ENCODE measurements around the gene AUNIP. TPM values are rescaled to one million over a fixed set of nuclear protein-coding genes. Genes with fewer than 3 reads are reported as not detected.

The AUNIP gene
- total and polyA plus RNA-seq, 2 of the 8 experiments (the other 6 are each of a cell fraction or from before 2014, with no cell fraction given) = 18.6 to 23.2 TPM

DNA sequence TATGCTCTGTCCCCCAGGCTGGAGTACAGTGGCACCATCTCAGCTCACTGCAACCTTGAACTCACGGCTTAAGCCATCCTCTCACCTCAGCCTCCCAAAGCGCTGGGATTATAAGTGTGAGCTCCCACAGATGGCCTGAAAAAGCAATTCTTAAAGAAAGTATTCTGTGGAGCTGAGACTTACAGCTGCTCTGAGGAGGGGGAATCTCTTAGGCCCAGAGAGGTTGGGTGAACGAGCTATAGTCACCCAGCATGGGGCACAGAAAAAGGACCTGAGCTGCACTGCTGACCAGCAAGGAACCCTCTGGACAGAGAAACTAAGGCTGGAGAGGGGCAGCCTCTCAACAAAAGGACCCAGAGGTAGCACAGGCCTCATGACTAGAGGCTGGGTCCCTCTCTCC lies 15.0 kb upstream of the AUNIP start:
- Histone ChIP-seq H3K23ac (ENCODE audit: insufficient read length) (no peak overlapping the region), H2BK15ac (ENCODE audit: low read length) (no peak overlapping the region), H4K8ac (ENCODE audit: extremely low read depth, insufficient read depth, low read length) (no peak overlapping the region), H2BK12ac (ENCODE audit: low read depth, low read length) (peak overlapping the region; percentile 27; the same call in 1 of the 2 replicates), H4K20me1 (replicated peaks in 1 of 2; ENCODE audit: control insufficient read depth in 1 of 2, insufficient read depth in 2 of 2, low read length in 2 of 2) (no peaks in the 10 kb centered on the region), H2BK120ac (replicated peaks; ENCODE audit: low read depth, low read length) (no peak overlapping the region), H3K56ac (replicated peaks; ENCODE audit: insufficient read length, low read depth, low read length) (no peak overlapping the region), H3K27ac (ENCODE audit: low read depth, low read length) (no peak overlapping the region), H4K5ac (ENCODE audit: insufficient read length, low read depth, low read length) (no peak overlapping the region), H4K91ac (replicated peaks; ENCODE audit: insufficient read length, low read length) (peak overlapping the region; percentile 30), H3K4me2 (ENCODE audit: insufficient read depth in 1 of 2, low read depth in 2 of 2, low read length in 2 of 2) (peak overlapping the region in 1 of 2 experiments; percentile 79; a peak in 2 of 4 replicates), H2AK5ac (ENCODE audit: low read depth, low read length) (no peak overlapping the region), H3K79me2 (ENCODE audit: control insufficient read depth in 1 of 2, insufficient read depth in 2 of 2, low read length in 2 of 2) (no peaks in the 10 kb centered on the region), H3K23me2 (ENCODE audit: low read depth, low read length) (peaks cover 8% of the 10 kb centered on the region), H3K27me3 (replicated peaks in 1 of 4; ENCODE audit: control insufficient read depth in 3 of 4, extremely low read depth in 1 of 4, insufficient read depth in 3 of 4, low read length in 3 of 4) (peaks cover 0 to 3% (median 1%) of the 10 kb centered on the region in 4 experiments; a peak in 4 of 7 replicates), H3K4me1 (replicated peaks in 1 of 4; ENCODE audit: control insufficient read depth in 3 of 4, insufficient read depth in 4 of 4, low read length in 3 of 4) (peaks cover 0 to 16% (median 11%) of the 10 kb centered on the region in 4 experiments; a peak in 5 of 7 replicates), H3K79me1 (ENCODE audit: low read depth, low read length) (peaks cover 2% of the 10 kb centered on the region), H3K18ac (ENCODE audit: extremely low read depth, low read length) (0 out of 2 replicates have a peak overlapping the region, but pooled peaks have one; percentile 32), H3K4ac (replicated peaks; ENCODE audit: insufficient read length, low read depth, low read length) (no peak overlapping the region), H3K9ac (replicated peaks in 1 of 4; ENCODE audit: extremely low read depth in 1 of 4, low read depth in 3 of 4, low read length in 3 of 4) (no peak overlapping the region), H2BK5ac (ENCODE audit: low read depth, low read length) (no peak overlapping the region), H3K9me3 (ENCODE audit: insufficient read depth in 2 of 2, low read depth in 1 of 2, low read length in 1 of 2) (no peaks in the 10 kb centered on the region), H2BK20ac (ENCODE audit: low read length) (no peak overlapping the region), H3K4me3 (ENCODE audit: extremely low read depth in 1 of 4, insufficient read depth in 2 of 4, low read depth in 3 of 4, low read length in 4 of 4) (peak overlapping the region in 1 of 4 experiments; percentile 69; a peak in 1 of 8 replicates), H3K14ac (ENCODE audit: insufficient read length) (no peak overlapping the region), H2AFZ (ENCODE audit: low read length) (no peak overlapping the region), H3K36me3 (ENCODE audit: control insufficient read depth in 2 of 4, insufficient read depth in 4 of 4, low read length in 3 of 4) (no peaks in the 10 kb centered on the region)
- ChIA-PET CTCF (ENCODE audit: partially characterized antibody) (interaction anchor here (1.1 to 4.0 kb wide), 4 partner anchors 19 to 143 kb away, joined by 3 to 25 read pairs (median 8); partner anchors contain the start of gene PAFAH2), POLR2A (ENCODE audit: partially characterized antibody) (interaction anchor here (1.2 to 4.1 kb wide), 11 partner anchors 9 to 143 kb away, joined by 3 to 29 read pairs (median 10); partner anchors contain the start of genes MTFR1L and STMN1)
- WGBS, 2 experiments (ENCODE audit: extremely low coverage in 1 of 2, insufficient coverage in 1 of 2, insufficient read length in 1 of 2, insufficient replicate concordance in 2 of 2, low coverage in 1 of 2, low lambda C conversion rate in 2 of 2, missing lambda C conversion rate in 1 of 2) = 93% methylated on average over 3 of the region's 3 CpGs; no CpG with 5 or more reads in 1 of the 2 experiments
- DNase-seq (ENCODE audit: low read depth in 1 of 2, low spot score in 2 of 2) (no peak), FAIRE-seq (no peak)
- TF ChIP-seq POLR2AphosphoS5 (IDR thresholded peaks at IDR 0.05; ENCODE audit: low read depth, low read length) (no peak), SP2 (IDR thresholded peaks at IDR 0.05; ENCODE audit: low read length) (no peak), CHD2 (IDR thresholded peaks at IDR 0.05; ENCODE audit: low read length) (no peak), BACH1 (IDR thresholded peaks at IDR 0.05; ENCODE audit: low read length) (no peak), ZNF274 (IDR thresholded peaks at IDR 0.05; ENCODE audit: borderline replicate concordance, extremely low read depth, low read length) (no peak), NRF1 (IDR thresholded peaks at IDR 0.05; ENCODE audit: low read depth, low read length) (no peak), CHD1 (IDR thresholded peaks at IDR 0.05; ENCODE audit: low read depth, low read length) (no peak), JUND (IDR thresholded peaks at IDR 0.05; ENCODE audit: low read length) (no peak), POLR2A (IDR thresholded peaks at IDR 0.05; ENCODE audit: control extremely low read depth in 1 of 2, low read depth in 2 of 2, low read length in 2 of 2) (no peak), CREB1 (IDR thresholded peaks at IDR 0.05) (no peak), SUZ12 (IDR thresholded peaks at IDR 0.05; ENCODE audit: low read length) (no peak), SP4 (IDR thresholded peaks at IDR 0.05; ENCODE audit: low read length) (no peak)
- TF ChIP-seq, protein P1, sequence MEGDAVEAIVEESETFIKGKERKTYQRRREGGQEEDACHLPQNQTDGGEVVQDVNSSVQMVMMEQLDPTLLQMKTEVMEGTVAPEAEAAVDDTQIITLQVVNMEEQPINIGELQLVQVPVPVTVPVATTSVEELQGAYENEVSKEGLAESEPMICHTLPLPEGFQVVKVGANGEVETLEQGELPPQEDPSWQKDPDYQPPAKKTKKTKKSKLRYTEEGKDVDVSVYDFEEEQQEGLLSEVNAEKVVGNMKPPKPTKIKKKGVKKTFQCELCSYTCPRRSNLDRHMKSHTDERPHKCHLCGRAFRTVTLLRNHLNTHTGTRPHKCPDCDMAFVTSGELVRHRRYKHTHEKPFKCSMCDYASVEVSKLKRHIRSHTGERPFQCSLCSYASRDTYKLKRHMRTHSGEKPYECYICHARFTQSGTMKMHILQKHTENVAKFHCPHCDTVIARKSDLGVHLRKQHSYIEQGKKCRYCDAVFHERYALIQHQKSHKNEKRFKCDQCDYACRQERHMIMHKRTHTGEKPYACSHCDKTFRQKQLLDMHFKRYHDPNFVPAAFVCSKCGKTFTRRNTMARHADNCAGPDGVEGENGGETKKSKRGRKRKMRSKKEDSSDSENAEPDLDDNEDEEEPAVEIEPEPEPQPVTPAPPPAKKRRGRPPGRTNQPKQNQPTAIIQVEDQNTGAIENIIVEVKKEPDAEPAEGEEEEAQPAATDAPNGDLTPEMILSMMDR (IDR thresholded peaks at IDR 0.05; ENCODE audit: control extremely low read depth in 1 of 3, insufficient read depth in 1 of 3, low read depth in 1 of 3, low read length in 3 of 3) = no peak

All from H1 (cell line).